Activated CD8-positive, alpha-beta memory T cell treated with anti-CD3 and anti-CD28 coated beads for 1 hour (primary cell): ENCODE results near the gene FBLN2.
"Not testable (repeated sequence)": the region's sequence is repeated elsewhere in the genome, so short reads cannot be mapped to it uniquely, and the experiment has no call there.

Source experiments
- DNase-seq, 2 donors: peaks; one replicate each; pipeline ENCODE4 v3.0.0-alpha.2; 2020; ENCODE audit warnings: low read depth in 1 of 2; ENCODE audit errors: extremely low read depth in 1 of 2

The FBLN2 gene

DNA sequence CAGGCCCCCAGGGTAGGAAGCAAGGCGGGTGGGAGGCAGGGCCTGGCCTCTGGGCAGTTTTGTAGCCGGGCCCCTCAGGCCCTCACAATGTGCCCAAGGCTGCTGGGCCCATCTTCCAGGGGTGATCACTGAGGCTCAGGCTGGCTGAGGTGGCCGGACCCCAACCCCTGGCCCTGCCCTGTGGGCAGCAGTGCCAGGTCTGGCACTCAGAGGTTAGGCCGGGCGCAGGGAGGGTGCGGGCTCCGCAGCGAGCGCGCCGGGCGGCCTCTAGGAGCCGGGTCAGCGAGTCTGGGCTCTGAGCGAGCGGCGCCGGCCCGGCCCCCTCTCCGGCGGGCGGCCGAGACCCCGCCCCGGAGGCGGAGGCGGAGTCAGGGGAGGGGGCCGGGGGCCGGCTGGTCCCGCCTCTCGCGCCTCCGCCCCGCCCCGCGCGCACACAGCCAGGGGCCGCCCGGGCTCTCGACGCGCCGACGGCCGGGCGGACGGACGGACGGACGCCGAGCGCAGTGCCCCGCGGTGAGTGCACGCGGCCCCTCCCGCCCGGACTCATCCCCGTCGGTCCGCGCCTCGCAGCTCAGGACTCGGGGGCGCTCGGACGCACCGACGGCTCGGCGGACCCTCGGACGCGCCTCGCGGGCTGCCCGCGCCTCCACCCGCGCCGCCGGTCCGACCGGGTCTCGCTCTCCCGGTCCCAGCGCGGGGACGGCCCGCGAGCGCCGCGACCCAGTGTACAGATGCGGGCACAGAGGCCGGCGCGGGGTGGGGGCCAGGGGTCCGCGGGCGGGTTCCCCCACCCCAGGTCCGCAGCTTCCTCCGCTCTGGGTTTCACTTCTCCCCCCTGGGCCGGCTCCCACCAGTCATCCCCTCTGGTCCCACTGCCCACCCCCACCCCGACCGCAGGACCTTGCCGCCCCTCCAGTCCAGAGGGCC lies at the start of gene FBLN2:
TSS of gene FBLN2 (plus strand) at position 430 of the 927 bp plus-strand sequence. CDS start 21,231 bp downstream, outside the sequence.
- DNase-seq = peak in 1 of 2 donors; percentile 18

DNA sequence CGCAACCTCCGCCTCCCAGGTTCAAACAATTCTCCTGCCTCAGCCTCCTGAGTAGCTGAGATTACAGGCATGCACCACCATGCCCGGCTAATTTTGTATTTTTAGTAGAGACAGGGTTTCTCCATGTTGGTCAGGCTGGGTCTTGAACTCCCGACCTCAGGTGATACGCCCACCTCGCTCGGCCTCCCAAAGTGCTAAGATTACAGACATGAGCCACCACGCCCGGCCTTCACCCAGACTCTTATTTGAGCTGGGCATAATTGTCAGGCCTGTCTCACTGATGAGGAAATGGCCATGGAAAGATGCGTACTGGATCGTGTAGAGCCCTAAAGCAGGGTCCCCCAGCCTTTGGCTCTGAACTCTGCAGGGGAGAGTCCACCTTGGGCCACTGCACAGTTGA lies 49.7 kb upstream of the FBLN2 start:
- not testable (repeated sequence) for DNase-seq

DNA sequence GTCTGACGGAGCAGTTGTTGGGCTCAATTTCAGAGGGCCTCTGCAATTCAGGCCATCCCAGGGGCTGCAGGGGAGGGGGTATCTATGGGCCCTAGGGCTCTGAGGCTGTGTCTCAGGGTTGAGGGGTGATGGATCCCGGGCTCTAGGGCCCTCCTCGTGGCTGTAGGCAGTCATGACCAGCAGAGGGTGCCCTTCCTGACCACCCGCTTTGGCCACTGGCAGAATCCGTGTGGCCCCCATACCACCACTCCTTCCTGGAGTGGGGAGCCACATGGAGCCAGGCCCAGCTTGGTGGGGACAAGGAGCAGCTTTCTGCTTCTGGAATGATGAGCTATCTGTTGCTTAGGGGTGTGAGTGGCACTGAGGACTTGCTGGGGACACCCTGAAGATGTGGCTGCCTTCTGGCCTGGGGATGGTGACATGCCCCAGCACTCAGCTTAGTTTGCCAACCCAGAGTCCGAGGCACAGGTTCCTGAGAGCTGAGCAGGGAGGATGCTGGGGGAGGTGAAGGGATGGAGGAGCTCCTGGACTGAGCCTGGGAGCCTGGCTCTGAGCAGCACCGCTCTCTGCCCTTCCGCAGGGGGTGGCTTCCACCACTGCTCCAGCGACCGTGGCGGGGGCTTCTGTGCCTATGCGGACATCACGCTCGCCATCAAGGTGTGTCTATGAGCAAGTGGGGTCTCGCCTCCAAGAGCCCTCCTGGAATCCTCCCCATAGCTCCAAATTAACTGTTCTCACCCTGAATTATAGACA lies 48.6 kb upstream of the FBLN2 start:
- DNase-seq = no peak

DNA sequence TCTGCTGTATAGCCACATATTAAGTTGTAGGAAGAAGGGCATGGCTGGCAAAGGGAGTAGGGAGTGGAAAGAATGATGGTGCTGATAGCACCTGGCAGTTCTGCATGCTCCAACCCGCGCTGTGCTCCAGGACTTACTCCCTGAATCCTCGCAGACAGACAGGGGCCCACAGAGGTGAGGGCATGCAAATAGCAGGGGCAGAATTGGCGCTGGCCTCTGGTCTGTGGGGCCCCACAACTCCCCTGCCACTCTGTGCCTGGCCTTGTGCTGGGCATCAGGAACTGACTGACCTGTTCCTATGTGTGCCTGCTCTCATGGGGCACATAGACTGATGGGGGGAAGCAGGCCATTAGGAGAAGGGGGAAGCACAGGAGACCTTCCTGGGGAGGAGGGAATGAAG lies 47.9 kb upstream of the FBLN2 start:
- DNase-seq = no peak

GRCh38 chr3:13501521-13501920 lies 47.4 kb upstream of the FBLN2 start:
- no peak for DNase-seq

DNA sequence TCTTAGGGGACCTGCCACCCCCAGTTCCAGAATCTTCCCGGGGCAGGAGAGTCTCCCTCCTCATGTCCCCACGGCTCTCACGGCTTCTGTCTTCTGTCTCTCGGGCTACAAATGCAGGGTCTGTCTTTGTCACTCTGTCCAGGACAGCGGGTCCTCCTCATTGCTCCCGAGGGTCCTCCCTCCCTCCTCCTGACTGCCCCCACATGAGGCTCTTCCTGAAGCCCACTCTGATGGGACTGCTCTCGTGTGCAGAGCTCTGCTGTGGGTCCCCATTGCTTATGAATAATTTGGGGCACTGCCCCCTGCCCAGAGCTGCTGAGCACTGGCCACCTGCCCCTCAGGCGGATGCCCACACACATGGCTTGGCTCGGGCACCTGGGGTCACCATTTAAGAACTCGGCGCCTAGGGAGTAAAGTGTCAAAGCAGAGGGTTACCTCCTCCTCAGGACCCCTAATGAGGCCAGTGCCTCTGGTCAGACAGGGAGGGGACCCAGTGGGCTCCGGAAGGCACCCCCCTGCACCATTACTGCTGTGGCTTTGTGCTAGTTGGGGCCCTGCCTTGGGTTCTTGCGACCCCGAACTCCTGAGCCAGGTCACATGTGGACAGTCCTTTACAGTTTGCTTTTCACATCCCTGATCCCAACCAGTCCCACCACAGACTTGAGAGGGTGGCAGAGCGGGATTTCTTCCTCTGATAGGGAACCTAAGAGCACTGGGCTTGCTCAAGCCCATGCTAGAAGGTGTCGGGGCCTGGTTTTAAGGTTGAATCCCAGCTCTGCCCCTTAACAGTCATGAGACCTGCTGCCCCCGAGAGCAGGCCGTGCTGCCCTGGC lies 46.8 kb upstream of the FBLN2 start:
- DNase-seq = no peak

GRCh38 chr3:13502791-13503060 lies 46.2 kb upstream of the FBLN2 start:
- no peak for DNase-seq

DNA sequence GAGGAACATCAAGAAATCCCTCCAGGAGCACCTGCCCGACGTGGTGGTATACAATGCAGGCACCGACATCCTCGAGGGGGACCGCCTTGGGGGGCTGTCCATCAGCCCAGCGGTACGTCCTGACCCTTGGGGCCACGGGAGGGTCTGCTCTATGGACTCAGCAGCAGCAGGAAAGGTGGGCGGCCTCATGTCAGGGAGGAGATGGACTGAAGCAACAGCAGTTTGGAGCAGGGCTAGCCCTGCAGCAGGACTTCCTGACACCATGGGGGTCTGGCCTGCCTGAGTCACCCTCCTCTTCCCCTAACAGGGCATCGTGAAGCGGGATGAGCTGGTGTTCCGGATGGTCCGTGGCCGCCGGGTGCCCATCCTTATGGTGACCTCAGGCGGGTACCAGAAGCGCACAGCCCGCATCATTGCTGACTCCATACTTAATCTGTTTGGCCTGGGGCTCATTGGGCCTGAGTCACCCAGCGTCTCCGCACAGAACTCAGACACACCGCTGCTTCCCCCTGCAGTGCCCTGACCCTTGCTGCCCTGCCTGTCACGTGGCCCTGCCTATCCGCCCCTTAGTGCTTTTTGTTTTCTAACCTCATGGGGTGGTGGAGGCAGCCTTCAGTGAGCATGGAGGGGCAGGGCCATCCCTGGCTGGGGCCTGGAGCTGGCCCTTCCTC lies 44.6 kb upstream of the FBLN2 start:
- no peak for DNase-seq

DNA sequence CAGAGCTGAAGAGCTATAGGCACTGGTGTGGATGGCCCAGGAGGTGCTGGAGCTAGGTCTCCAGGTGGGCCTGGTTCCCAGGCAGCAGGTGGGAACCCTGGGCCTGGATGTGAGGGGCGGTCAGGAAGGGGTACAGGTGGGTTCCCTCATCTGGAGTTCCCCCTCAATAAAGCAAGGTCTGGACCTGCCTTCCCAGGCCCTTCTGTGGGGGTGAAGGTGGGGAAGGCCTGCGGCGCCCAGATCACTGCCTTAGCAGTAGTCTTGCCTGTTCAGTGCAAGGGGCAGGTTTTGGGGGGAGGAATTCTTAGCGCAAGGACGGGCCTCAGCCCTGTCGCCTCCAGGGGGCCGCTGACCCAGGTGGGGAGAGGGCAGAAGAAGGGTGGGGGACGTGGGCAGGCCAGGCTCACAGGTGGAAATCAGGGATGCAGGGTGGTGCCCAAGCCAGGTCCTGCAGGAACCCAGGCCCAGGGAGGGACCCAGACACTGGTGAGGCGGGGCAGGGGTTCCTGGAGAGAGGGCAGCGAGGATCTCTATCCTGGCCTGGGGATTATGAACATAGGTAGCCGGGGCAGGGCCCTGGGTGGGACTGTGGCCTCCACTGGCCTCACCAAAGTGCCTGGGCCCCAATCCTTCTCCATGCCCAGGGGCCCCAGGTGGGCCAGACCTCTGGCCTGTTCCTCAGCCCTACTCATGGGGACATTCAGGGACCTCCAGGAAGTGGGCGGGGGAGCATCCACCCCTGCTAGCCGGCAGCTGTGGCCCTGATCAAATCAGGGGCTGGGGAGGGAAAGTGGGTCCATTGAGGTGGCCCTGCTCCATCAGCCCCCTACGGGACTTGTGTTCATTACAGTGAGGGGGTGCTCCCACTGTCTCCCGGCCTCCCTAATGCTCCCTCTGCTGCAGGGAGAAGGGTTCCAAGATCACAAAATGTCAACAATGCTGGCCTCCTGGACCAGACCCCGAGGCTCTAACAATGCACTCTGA lies 43.5 kb upstream of the FBLN2 start:
- DNase-seq = no peak

DNA sequence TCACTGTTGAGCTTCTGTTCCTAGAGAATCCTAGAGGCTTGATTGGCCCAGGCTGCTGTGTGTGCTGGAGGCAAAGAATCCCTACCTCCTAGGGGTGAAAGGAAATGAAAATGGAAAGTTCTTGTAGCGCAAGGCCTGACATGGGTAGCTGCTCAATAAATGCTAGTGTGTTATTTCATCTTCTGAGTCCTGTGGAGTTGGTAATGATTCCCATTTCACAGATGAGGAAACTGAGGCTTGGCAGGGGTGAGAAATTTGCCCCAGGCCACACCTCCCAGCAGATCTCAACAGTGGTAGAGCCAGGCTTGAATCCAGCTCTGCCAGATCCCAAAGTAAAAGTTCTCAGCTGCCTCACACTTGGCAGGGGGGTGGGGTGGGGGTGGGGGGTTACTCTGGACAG lies 42.7 kb upstream of the FBLN2 start:
- no peak for DNase-seq

DNA sequence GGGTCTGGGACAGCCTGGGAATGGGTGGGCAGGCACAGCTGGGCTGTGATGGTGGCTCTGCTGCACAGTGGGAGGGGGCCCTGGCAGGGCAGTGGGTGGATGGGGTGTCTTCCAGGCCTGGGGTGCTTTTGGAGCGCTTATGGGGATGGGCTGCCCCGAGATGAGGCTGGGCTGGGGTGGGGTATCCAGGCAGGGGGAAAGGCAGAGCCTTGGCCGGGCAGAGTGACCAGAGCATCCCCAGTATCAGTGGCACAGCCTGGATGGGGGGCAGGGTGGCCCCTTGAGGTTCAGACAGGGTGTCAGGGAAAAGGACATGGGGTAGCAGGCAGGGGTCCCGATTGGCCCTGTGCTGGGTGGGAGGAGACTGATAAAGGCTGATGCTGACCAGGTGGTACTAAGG lies 42.2 kb upstream of the FBLN2 start:
- DNase-seq = no peak

- no peak for DNase-seq
These were observed 41.7 kb upstream of the FBLN2 start for GRCh38 chr3:13507247-13507569.

DNA sequence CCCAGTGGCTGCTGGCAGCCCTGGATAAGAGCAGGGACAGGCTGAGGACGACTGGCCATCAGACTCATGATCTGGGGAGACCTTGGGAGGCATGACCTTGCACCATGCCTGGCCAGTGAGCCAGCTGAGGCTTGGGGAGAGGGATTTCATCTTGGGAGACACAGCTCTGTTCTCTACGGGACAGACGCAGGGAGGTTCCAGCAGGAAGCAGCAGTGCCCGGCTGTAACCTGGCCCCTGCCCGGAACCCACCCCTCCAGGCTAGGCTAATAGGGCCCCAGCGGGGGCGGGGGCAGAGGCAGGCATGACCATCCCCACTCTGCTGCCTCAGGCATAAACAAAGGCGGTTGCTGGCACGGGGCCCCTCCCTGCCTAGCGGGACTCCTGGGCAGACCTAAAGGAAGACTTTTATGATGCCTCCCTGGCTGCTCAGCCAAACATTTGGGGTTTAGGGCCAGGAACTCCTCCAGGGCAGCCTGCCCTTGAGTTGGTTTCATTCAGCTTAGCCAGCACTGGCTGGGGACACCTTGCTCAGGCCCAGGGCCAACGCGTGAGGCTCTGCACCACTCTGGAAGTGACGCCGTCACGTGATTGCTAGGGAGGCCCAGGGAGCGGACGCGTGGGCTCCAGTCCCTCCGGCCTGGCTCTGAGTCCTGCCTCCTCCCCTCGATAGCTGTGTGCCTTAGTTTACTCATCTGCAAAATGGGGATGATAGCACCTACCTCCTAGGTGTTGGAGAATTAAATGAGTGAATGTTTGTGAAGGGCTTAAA lies 41.2 kb upstream of the FBLN2 start:
- no peak for DNase-seq

DNA sequence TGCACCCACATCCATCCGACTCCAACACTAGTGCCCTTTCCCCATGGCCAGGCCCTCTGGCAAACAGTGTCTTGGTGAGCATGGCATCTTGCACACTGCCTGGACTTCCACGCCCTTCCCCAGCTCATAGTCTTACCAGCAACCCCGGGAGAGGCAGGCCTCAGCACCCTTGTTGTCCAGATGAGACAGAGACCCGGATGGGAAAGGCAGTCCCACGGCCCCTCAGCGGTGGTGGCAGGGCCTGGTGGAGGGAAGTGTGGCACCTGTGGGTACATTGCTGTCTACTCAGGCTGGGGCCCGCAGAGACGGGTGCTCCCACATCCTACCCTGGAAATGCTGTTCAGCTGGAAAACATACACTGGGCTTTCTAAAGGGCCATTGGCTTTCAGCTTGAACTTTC lies 40.4 kb upstream of the FBLN2 start:
- no peak for DNase-seq

DNA sequence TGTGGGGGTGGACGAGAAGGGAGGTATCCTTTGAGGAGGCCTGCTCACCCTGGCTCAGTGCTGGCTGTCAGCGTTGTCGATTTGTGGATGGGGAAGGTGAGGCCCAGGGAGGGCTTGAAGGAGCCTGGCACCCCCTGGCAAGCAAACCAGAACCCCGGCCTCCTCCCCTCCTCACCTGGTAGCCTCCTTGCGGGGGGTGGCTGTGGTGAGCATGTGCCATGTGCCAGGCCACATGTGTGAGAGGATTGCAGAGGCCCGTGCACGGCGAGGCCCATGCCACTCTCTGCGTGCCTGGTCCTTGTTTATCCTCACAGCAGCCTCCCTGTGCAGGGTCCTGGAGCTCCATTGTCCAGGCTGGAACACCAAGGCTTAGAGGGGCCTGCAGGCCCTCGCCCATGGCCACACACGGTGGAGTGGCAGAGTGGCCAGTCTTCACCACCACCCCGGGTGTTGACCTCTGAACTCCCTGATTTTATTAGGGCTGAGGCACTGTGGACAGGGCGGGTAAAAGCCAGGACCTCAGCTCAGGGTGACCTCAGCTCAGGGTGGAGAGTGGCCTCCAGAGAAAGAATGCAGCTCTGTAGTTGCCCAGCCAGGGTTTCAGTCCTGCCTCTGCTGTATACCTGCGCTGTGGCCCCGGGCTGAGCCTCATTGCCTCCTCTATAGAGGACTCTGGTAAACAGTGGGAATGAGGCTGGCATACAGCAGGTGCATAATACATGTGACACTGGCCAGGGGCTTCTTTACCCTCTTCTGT lies 39.7 kb upstream of the FBLN2 start:
- no peak for DNase-seq

DNA sequence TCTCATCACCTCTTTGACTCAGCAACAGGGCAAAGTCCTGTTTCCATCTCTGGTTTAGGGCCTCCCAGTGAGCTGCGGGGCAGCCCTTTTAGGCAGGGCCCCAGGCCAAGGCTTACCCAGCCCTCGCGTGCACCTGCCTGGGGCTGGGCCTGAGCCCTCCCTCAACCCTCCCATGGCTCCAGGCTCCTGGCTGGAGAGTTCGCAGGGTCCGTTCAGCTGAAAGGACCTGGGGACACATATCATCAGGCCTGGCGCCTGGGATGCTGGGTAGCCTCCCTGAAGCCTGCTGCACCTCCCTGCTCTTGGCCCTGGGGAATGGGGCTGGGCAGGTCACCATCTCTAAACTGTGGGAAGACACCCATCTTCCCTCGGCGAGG lies 39.1 kb upstream of the FBLN2 start:
- no peak for DNase-seq

DNA sequence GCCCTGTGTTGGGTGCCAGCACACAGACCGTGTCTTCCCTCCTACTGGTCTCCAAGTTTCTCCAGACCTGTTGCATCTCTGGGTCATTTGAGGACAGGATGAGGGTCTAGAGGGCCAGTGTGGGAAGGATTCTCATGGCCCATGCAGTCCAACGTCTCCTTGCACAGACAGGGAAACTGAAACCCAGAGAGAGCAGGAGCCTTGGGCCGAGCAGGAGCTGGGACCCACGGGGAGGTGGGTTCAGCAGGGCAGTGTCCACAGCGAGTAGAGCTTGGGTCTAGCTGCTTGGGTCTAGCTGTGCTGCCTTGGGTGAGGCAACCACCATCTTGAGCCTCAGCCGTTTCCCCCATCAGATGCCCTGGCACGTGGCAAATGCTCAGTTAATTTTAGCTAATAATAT lies 36.5 kb upstream of the FBLN2 start:
- DNase-seq = no peak
